Fibroblast of peridontal ligament (primary cell): ENCODE data around the gene LMTK2.

Experiments used
- DNase-seq: peaks from one replicate; pipeline ENCODE4 v3.0.0-alpha.2; 2010; ENCODE audit errors: extremely low read depth

LMTK2 gene

GRCh38 chr7:98106647-98107312 lies at the start of gene LMTK2:
TSS of gene LMTK2 (plus strand) at chr7:98106862. CDS start at chr7:98107178, 316 bp downstream.
- peak; percentile 83 for DNase-seq

GRCh38 chr7:98057157-98057556 lies 49.5 kb upstream of the LMTK2 start:
- DNase-seq: no peak

GRCh38 chr7:98058186-98058585 lies 48.5 kb upstream of the LMTK2 start:
- DNase-seq: no peak

- DNase-seq: no peak
These were observed 42.4 kb upstream of the LMTK2 start for GRCh38 chr7:98064233-98064632.

- DNase-seq: no peak
These were observed 40.5 kb upstream of the LMTK2 start for GRCh38 chr7:98066208-98066607.

GRCh38 chr7:98066934-98067507 lies 39.6 kb upstream of the LMTK2 start:
- DNase-seq: no peak

- no peak for DNase-seq
These were observed 33.6 kb upstream of the LMTK2 start for GRCh38 chr7:98073047-98073446.

GRCh38 chr7:98075801-98076200 lies 30.9 kb upstream of the LMTK2 start:
- DNase-seq: no peak

GRCh38 chr7:98077762-98078161 lies 28.9 kb upstream of the LMTK2 start:
- DNase-seq: no peak

GRCh38 chr7:98078197-98078870 lies 28.3 kb upstream of the LMTK2 start:
- DNase-seq: no peak

GRCh38 chr7:98079891-98080648 lies 26.6 kb upstream of the LMTK2 start:
- DNase-seq: no peak

GRCh38 chr7:98081319-98081718 lies 25.3 kb upstream of the LMTK2 start:
- no peak for DNase-seq

- no peak for DNase-seq
These were observed 22.0 kb upstream of the LMTK2 start for GRCh38 chr7:98084631-98085030.

- no peak for DNase-seq
These were observed 21.0 kb upstream of the LMTK2 start for GRCh38 chr7:98085674-98086073.

- no peak for DNase-seq
These were observed 20.4 kb upstream of the LMTK2 start for GRCh38 chr7:98086281-98086718.

GRCh38 chr7:98088109-98088508 lies 18.6 kb upstream of the LMTK2 start:
- DNase-seq: no peak

GRCh38 chr7:98090116-98090515 lies 16.5 kb upstream of the LMTK2 start:
- DNase-seq: no peak

- DNase-seq: no peak
These were observed 15.6 kb upstream of the LMTK2 start for GRCh38 chr7:98091061-98091460.

- no peak for DNase-seq
These were observed 15.1 kb upstream of the LMTK2 start for GRCh38 chr7:98091523-98091922.

GRCh38 chr7:98097042-98097645 lies 9.5 kb upstream of the LMTK2 start:
- DNase-seq: no peak

GRCh38 chr7:98100088-98100487 lies 6.6 kb upstream of the LMTK2 start:
- no peak for DNase-seq

GRCh38 chr7:98102170-98102569 lies 4.5 kb upstream of the LMTK2 start:
- DNase-seq: no peak
